Skin of body (tissue), 3 donors: ENCODE measurements around the gene TMEM62. TPM values are rescaled to one million over a fixed set of nuclear protein-coding genes. Genes with fewer than 3 reads are reported as not detected.

ENCODE experiments used
- DNase-seq: peaks from one replicate; lab custom pipeline; 2025; lab: John Stamatoyannopoulos, UW
- small RNA-seq: library from RNA; depleted of rRNA; stranded (forward); fragments of <200 nt; gene quantifications from one replicate; pipeline ENCODE3, GENCODE V24; 2014; ENCODE audit warnings: low replicate concordance
- total RNA-seq: library from RNA; depleted of rRNA; stranded (reverse); fragments of >200 nt; gene quantifications from one replicate; pipeline ENCODE4 v1.2.3, GENCODE V29; 2014

TMEM62 gene
- total RNA-seq, 1 donor from 2014 or later: 7.2 TPM

DNA sequence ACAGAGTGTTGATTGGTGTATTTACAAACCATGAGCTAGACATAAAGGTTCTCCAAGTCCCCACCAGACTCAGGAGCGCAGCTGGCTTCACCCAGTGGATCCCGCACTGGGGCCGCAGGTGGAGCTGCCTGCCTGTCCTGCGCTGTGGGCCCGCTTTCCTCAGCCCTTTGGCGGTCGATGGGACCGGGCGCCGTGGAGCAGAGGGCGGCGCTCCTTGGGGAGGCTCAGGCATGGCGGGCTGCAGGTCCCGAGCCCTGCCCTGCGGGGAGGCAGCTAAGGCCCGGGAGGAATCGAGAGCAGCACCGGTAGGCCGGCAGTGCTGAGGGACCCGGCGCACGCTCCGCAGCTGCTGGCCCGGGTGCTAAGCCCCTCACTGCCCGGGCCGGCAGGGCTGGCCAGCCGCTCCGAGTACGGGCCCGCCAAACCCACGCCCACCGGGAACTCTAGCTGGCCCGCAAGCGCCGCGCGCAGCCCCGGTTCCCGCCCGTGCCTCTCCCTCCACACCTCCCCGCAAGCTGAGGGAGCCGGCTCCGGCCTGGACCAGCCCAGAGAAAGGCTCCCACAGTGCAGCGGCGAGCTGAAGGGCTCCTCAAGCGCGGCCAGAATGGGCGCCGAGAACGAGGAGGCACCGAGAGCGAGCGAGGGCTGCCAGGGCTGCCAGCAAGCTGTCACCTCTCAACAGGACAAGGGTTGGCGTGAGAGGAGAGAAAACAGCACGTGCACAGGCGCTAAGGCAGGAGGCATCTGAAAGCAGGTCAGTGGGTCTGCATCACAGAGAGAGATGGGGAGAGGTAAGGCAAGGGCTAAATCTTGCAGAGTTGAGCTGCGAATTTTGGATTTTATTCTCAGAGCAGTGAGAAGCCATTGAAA is 93.3 kb downstream of the TMEM62 start:
- DNase-seq: no peak

DNA sequence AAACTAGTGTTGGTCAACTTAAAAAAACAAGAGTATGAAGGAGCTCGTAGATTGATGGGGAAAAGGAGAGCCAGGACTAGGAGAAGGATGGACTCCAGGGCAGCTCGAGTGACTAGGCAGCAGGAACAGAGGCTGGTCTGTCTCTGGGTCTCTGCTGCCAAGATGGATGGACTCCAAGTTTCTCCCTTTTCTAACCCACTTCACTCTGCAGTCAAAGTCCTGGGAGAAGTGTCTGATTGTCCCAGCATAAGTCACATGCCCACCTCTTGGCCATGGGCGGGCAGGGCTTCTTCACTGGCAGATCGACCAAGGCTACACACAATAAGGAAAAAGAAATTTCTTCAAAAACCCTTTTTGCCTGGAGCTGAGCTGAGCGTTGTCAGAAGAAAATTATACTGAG is 96.6 kb downstream of the TMEM62 start:
- DNase-seq: no peak

DNA sequence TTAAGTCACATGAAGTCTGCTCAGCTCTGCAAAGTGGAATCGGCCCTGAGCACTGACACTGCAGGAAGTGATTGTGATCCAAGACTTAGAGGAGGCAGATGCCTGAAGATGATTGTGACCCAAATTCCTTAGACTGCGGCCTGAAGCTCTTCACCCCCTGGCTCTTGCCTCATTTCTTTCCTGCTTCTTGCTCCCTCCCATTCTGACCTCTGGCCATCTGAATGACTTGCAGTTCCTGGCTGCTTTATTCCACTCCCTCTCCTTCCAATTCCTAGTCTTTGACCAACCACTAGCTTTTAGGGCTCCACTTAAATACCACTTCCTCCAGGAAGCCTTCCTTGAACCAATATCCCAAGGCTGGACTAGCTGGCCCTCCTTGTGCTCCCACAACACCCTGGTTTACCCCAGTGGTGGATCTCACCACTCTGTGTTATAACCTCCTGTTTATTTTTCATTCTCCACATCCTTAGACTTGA is 97.3 kb downstream of the TMEM62 start:
- DNase-seq: no peak

DNA sequence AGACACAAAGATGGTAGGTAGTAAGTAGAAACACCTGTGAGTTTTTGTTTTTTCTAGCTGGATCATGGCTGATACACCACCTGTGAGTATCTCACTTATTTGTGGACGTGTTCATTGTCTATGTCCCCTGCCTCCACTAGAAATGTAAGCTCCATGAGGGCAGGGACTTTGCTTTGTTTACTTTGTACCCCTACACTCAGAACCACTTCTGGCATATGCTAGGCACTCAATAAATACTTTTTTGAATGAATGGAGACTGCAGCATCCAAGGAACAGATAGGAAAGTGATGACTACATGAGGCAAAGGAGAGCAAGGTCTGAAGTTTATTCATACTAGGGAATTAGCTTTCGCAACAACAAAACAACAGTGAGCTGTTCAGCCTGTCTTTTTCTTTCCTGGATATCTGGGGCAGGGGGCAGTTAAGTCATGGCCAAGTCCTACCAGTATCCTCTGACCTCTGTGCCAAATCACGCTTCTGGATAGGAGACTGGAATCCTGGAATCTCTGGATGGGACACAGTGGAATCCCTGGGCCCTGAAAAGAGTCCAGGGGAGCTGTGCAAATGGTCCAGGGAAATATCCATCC is 99.0 kb downstream of the TMEM62 start:
- no peak for DNase-seq

Small RNA genes lying within 50 kb of the gene (small RNA-seq; reads per million reads assigned to genes)
- gene AC068724.2: not detected

Other genes starting within 250 kb of the TMEM62 start
- gene TTBK2, start 212.8 kb upstream of the TMEM62 start, total RNA-seq: 11.4 TPM
- 38.7 TPM for gene UBR1, start 27.5 kb upstream of the TMEM62 start, total RNA-seq
- 50.4 TPM for gene CCNDBP1, start 51.8 kb downstream of the TMEM62 start, total RNA-seq
- 10.4 TPM for gene EPB42, start 87.4 kb downstream of the TMEM62 start, total RNA-seq
- gene TGM5, start 133.3 kb downstream of the TMEM62 start, total RNA-seq: 4.1 TPM
- gene TGM7, start 168.7 kb downstream of the TMEM62 start, total RNA-seq: not detected
- 4.4 TPM for gene LCMT2, start 197.0 kb downstream of the TMEM62 start, total RNA-seq
- 19.8 TPM for gene ZSCAN29, start 237.5 kb downstream of the TMEM62 start, total RNA-seq
- 14.1 TPM for gene TUBGCP4, start 237.5 kb downstream of the TMEM62 start, total RNA-seq